GM18519 (cell line): ENCODE measurements around the gene GJD4.

Experiments used
- ATAC-seq: cut with Tn5 transposase; IDR thresholded peaks from one replicate; pipeline ENCODE4 v1.9.1; 2021; ENCODE audit warnings: mild to moderate bottlenecking, moderate library complexity; ENCODE audit not compliant: unreplicated experiment, low FRiP score

GJD4 gene

GRCh38 chr10:35605191-35605590 lies at the start of gene GJD4:
Gene GJD4 (plus strand): TSS chr10:35605341. CDS start chr10:35605568, 227 bp downstream.
- ATAC-seq, result no peak

GRCh38 chr10:35555962-35556930 lies 48.9 kb upstream of the GJD4 start:
- no peak for ATAC-seq

GRCh38 chr10:35558276-35558675 lies 46.9 kb upstream of the GJD4 start:
- no peak for ATAC-seq

DNA sequence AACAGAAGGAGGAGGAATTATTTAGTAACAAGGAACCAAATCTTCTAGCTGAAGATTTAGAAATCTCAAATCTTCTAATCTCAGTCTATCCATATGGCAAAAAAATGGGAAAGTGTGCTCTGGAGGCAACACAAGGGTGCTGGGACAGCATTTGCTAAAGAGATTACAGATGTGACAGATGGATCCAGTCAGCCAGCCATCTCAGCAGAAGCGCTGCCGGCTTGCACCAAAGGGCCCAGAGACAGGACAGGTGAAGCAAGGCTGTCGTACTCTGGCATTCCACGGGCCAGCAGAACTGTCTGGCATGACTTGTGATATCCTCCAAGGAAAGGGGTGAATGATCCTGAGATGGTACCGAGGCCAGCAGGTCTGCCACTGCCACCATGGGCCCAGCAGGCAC lies 45.7 kb upstream of the GJD4 start:
- no peak for ATAC-seq

GRCh38 chr10:35561715-35562114 lies 43.4 kb upstream of the GJD4 start:
- ATAC-seq, result no peak

- ATAC-seq, result no peak
Measured at GRCh38 chr10:35562427-35562826, 42.7 kb upstream of the GJD4 start.

DNA sequence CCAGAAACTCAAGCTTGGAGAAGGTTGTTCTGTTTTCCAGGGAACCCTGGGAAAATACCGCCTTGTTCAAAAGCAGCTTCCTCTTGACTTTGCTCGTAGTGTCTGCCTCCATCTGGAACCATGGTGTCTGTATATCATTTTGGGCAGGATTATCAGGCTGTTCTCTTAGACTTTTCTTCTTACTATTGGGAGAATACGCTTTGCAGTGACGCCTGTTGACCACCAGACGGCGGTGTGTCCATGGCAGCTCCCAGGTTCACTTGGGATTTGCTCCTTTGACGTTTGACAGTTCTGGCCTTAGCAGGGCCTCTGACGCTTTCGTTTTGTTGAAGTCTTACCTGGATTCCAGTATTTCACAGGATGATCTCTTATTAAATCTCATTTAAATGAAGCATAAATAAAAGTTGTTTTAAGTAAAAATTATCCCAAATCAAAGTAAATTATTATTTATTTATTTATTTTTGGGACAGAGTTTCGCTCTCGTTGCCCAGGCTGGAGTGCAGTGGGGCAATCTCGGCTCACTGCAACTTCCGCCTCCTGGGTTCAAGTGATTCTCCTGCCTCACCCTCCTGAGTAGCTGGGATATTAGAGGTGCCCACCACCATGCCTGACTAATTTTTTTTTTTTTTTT lies 41.8 kb upstream of the GJD4 start:
- ATAC-seq, result no peak

DNA sequence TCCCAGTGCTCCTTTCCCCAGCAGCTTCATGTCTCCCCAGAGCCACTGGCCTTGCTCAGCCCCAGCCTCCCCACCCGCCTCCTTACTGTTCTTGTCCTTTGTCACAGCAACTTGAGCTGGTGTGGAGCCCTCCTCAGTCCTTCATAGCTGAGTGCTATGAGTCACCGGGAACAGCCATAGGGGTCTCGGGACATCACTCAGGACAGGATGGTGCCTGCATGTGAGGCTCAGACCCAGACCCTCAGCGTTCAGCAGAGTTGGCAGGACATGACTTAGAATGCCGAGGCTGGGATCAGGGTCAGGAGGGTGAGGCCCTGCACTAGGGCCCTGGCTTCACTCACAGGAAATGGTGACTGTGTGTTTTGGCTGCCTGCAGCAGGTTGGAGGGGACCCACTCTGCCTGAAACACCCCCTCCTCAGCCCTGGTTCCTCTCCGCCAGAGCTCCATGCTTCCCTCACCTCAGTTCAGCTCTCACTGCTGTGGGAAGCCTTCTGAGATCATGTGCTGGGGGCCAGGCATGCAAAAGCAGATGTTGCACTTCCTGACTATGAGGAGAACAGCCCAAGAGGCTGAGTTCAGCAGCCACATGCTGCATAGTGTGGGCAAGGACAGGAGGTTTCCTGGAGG lies 40.7 kb upstream of the GJD4 start:
- ATAC-seq, result no peak

DNA sequence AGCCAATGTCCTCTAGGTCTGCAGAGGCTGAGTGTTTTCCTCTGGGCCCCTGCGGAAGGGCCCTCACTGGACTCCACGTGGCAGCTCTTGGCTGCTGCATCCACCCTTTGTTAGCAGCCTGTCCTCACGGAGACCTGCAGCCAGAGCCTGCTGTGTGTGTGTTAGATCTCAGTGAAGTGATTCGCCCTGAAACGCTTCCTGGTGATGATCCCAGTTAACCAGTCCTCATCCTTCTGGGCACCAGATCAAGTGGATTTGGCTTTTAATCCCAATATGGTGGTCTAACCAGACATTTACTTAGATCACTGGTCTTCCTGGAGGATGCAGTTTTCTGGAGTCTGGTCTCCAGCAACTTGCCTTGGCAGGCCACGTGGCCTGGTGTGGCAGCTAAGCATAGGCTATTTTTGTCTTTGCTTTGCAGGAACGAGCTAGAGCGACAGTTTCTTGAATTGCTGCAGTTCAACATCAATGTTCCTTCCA lies 39.5 kb upstream of the GJD4 start:
- ATAC-seq, result no peak

GRCh38 chr10:35567951-35568350 lies 37.2 kb upstream of the GJD4 start:
- ATAC-seq, result no peak

- no peak for ATAC-seq
Measured at GRCh38 chr10:35568483-35569015, 36.6 kb upstream of the GJD4 start.

DNA sequence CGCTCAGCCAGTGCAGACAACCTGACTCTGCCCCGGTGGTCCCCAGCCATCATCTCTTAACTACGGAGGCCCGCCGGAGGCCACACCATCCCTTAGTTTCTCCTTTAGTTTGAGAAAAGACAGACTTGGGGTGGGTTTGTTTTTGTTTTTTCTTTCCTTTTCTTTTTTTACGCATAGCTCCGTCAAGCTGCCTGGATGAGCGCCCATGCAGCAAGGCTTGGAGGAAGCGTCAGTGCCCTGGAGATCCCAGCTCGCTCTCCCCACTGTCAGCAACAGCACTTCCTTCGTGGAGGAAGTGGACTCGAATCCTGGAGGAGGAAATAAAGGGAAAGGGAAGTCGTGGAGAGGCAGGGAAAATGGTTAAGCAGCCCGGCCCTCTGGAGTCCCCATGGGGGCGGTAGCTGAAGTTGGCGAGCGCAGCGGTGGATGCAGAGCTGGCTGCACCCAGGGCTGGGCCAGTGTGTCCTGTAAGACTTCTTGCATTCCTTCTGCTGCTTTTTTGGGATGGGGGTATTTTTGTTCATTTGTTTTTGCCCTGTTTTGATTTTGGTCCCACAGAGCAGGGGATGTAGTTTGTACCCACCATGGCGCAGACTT lies 35.9 kb upstream of the GJD4 start:
- no peak for ATAC-seq

- no peak for ATAC-seq
Measured at GRCh38 chr10:35569836-35570235, 35.3 kb upstream of the GJD4 start.

DNA sequence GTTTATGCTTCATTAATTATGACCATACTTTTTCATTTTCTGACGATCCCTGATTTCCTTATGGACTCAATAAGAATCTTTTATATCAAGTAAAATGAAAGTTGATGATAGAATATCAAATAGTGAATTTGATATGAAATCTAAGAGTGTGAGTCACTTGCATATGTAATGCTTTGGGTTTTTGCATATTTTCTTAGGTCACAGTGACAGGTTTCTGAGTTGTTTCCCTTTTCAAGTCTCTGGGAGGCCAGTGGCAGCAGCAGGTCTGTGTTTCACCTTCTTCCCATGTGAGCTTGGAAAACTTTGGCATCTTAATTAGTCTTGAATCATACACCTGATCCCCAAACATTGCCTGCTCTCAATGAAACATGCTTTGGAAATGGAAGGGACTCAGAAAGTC lies 34.7 kb upstream of the GJD4 start:
- no peak for ATAC-seq

DNA sequence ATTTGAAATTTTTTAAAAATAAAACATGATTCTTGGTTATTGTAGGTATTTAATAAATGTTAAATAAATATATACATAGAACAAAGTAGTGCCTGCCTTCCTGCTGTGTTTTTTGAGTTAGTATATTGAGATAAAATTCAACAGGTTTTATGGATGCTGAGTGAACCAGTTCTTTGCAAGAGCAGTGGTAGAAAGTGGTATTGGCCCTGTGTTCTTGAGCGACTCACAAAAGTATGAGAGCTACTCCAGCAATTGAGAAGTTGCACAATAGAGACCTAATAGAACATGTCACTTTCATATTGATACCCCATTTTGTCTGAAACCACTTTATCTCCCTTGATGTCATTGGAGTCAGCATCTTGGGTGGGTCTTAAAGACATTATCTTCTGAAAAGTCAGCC lies 32.6 kb upstream of the GJD4 start:
- ATAC-seq, result no peak

DNA sequence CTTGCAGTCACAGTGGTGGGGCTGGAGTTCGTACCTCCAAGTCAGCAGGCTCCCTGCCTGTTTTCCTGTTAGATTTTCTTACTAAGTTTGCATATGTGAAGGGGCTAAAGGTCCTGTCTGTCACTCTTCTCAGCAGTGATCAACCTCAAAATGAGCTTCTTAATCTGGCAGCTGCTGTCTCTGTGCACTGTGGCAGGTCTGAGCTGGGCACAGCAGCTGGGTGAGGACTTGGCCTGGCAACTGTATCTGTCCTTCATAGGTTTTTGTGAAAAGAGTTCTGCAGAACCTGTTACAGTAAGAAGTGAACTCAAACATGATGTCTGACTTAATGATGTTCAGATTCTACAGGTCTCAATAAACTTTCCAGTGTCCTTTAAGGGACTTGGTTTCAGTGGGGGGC lies 31.3 kb upstream of the GJD4 start:
- no peak for ATAC-seq

DNA sequence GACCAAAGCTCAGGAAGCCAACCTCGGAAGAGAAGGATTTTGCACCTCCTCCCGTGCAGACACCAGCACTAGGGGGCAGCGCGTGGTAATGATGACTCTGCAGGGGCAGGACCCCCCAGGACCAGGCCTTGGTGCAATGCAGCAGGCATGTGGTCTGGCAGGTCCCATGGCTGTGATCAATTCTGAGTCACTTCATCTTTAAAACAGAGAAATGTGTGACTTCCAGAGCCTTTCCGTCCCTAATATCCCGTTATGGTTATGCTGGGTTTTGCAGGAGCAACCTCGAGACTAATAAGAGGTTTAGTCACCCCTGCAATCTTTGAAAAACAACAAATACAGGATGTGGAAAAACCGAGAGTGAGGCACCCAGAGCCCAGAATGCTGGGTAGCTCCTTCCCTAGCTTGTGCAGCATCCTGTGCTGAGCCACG lies 30.2 kb upstream of the GJD4 start:
- no peak for ATAC-seq

- no peak for ATAC-seq
Measured at GRCh38 chr10:35575640-35576039, 29.5 kb upstream of the GJD4 start.

DNA sequence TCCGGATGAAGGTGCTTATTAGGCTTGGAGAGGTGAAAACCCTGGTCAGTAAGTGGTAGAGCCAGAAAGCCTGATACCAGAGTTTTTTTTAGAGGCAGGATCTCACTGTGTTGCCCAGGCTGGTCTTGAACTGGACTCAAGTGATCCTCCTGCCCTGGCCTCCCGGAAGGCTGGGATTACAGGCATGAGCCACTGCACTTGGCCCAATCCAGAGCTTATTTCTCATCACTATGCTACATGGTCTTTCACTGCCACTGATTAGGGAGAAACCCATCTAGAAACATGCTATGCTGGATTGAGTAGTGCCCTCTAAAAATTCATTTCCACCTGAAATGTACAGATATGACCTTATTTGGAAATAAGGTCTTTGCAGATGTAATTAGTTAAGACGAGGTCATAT lies 28.4 kb upstream of the GJD4 start:
- no peak for ATAC-seq

- ATAC-seq, result no peak
Measured at GRCh38 chr10:35577926-35578617, 27.1 kb upstream of the GJD4 start.
